Activated T-cell treated with anti-CD3 and anti-CD28 coated beads, Interleukin-2, amount 50 U/mL, for 4 hours (primary cell): Measurements from ENCODE around the gene GLB1L. TPM values are rescaled to one million over a fixed set of nuclear protein-coding genes. Genes with fewer than 3 reads are reported as not detected.
"Not testable (repeated sequence)": the region's sequence is repeated elsewhere in the genome, so short reads cannot be mapped to it uniquely, and the experiment has no call there.

Experiments used
- ATAC-seq, 2 donors: fragments of 200-7000 bp; cut with Tn5 transposase; one replicate each; pipeline ENCODE4 v1.10.0; 2021
- DNase-seq: peaks from one replicate; pipeline ENCODE4 v3.0.0-alpha.2; 2020
- H3K27me3 Mint-ChIP-seq: one replicate; pipeline ENCODE4 v1.8.0; 2021; ENCODE audit warnings: low read depth, mixed read lengths
- H3K36me3 Mint-ChIP-seq: one replicate; pipeline ENCODE4 v1.8.0; 2022; ENCODE audit warnings: mixed read lengths; ENCODE audit not compliant: insufficient read depth
- H3K4me1 Mint-ChIP-seq: one replicate; pipeline ENCODE4 v1.8.0; 2021; ENCODE audit warnings: low read depth, mixed read lengths
- H3K4me3 Mint-ChIP-seq: one replicate; pipeline ENCODE4 v1.8.0; 2021; ENCODE audit warnings: mild to moderate bottlenecking, moderate library complexity, mixed read lengths
- H3K9me3 Mint-ChIP-seq: one replicate; pipeline ENCODE4 v1.8.0; 2021; ENCODE audit warnings: mixed read lengths
- total RNA-seq, 3 donors: library from RNA; stranded (reverse); gene quantifications; one replicate each; pipeline ENCODE4 v1.2.1, GENCODE V29; 2021

The GLB1L gene
- total RNA-seq, 3 donors from 2014 or later: 2.3 to 3.2 (median 3.0) TPM

- H3K4me3 Mint-ChIP-seq: no peak overlapping the region
- DNase-seq (no peak), ATAC-seq (no peak)
- no peaks in the 10 kb centered on the region for H3K27me3 Mint-ChIP-seq
- H3K36me3 Mint-ChIP-seq: no peaks in the 10 kb centered on the region
- peaks cover 9% of the 10 kb centered on the region for H3K4me1 Mint-ChIP-seq
- no peaks in the 10 kb centered on the region for H3K9me3 Mint-ChIP-seq
Measured at GRCh38 chr2:219272995-219273394, 27.8 kb upstream of the GLB1L start.

- Mint-ChIP-seq H3K9me3 (no peaks in the 10 kb centered on the region), H3K27me3 (no peaks in the 10 kb centered on the region), H3K4me1 (peaks cover 3% of the 10 kb centered on the region), H3K36me3 (no peaks in the 10 kb centered on the region), H3K4me3 (no peak overlapping the region)
- no peak for DNase-seq
- ATAC-seq: no peak
Measured at GRCh38 chr2:219272356-219272755, 27.1 kb upstream of the GLB1L start.

GRCh38 chr2:219271021-219271420 lies 25.8 kb upstream of the GLB1L start:
- Mint-ChIP-seq H3K9me3 (no peaks in the 10 kb centered on the region), H3K36me3 (no peaks in the 10 kb centered on the region), H3K4me3 (no peak overlapping the region), H3K27me3 (no peaks in the 10 kb centered on the region), H3K4me1 (no peaks in the 10 kb centered on the region)
- ATAC-seq: no peak
- no peak for DNase-seq

GRCh38 chr2:219270055-219270372 lies 24.8 kb upstream of the GLB1L start:
- H3K36me3 Mint-ChIP-seq: no peaks in the 10 kb centered on the region
- H3K4me3 Mint-ChIP-seq: no peak overlapping the region
- no peaks in the 10 kb centered on the region for H3K9me3 Mint-ChIP-seq
- ATAC-seq (no peak), DNase-seq (no peak)
- H3K27me3 Mint-ChIP-seq: no peaks in the 10 kb centered on the region
- no peaks in the 10 kb centered on the region for H3K4me1 Mint-ChIP-seq

GRCh38 chr2:219269362-219270054 lies 24.3 kb upstream of the GLB1L start:
- no peaks in the 10 kb centered on the region for H3K4me1 Mint-ChIP-seq

GRCh38 chr2:219268294-219268693 lies 23.1 kb upstream of the GLB1L start:
- H3K36me3 Mint-ChIP-seq: no peaks in the 10 kb centered on the region
- no peaks in the 10 kb centered on the region for H3K4me1 Mint-ChIP-seq
- H3K9me3 Mint-ChIP-seq: no peaks in the 10 kb centered on the region
- DNase-seq (no peak), ATAC-seq (no peak)
- no peak overlapping the region for H3K4me3 Mint-ChIP-seq
- H3K27me3 Mint-ChIP-seq: no peaks in the 10 kb centered on the region

More at GRCh38 chr2:219269362-219270054, 24.3 kb upstream of the GLB1L start:
- no peaks in the 10 kb centered on the region for H3K36me3 Mint-ChIP-seq
- DNase-seq (no peak), ATAC-seq (no peak)
- H3K27me3 Mint-ChIP-seq: no peaks in the 10 kb centered on the region
- no peak overlapping the region for H3K4me3 Mint-ChIP-seq
- H3K9me3 Mint-ChIP-seq: no peaks in the 10 kb centered on the region

- DNase-seq (no peak), ATAC-seq (no peak)
- Mint-ChIP-seq H3K4me1 (no peaks in the 10 kb centered on the region), H3K4me3 (no peak overlapping the region), H3K27me3 (no peaks in the 10 kb centered on the region), H3K36me3 (no peaks in the 10 kb centered on the region), H3K9me3 (no peaks in the 10 kb centered on the region)
Measured at GRCh38 chr2:219266886-219267285, 21.6 kb upstream of the GLB1L start.

- Mint-ChIP-seq H3K4me3 (no peak overlapping the region), H3K9me3 (no peaks in the 10 kb centered on the region), H3K4me1 (no peaks in the 10 kb centered on the region), H3K36me3 (no peaks in the 10 kb centered on the region), H3K27me3 (no peaks in the 10 kb centered on the region)
- DNase-seq (no peak), ATAC-seq (no peak)
Measured at GRCh38 chr2:219266232-219266631, 21.0 kb upstream of the GLB1L start.

GRCh38 chr2:219261024-219261855 lies 16.0 kb upstream of the GLB1L start:
- DNase-seq (no peak), ATAC-seq (no peak)
- Mint-ChIP-seq H3K36me3 (no peaks in the 10 kb centered on the region), H3K27me3 (no peaks in the 10 kb centered on the region), H3K4me1 (no peaks in the 10 kb centered on the region), H3K9me3 (no peaks in the 10 kb centered on the region), H3K4me3 (no peak overlapping the region)

- peaks cover 14% of the 10 kb centered on the region for H3K4me1 Mint-ChIP-seq
- not testable (repeated sequence) for DNase-seq, H3K9me3 Mint-ChIP-seq, H3K27me3 Mint-ChIP-seq, ATAC-seq, H3K36me3 Mint-ChIP-seq, H3K4me3 Mint-ChIP-seq
Measured at GRCh38 chr2:219258942-219259341, 13.7 kb upstream of the GLB1L start.

GRCh38 chr2:219254590-219255201 lies 9.5 kb upstream of the GLB1L start:
- Mint-ChIP-seq H3K4me3 (peak overlapping the region; percentile 86), H3K4me1 (peaks cover 43% of the 10 kb centered on the region), H3K27me3 (no peaks in the 10 kb centered on the region), H3K36me3 (peaks cover 20% of the 10 kb centered on the region), H3K9me3 (no peaks in the 10 kb centered on the region)
- DNase-seq (peak; percentile 37), ATAC-seq (peak; percentile 51 to 60)

- peaks cover 50% of the 10 kb centered on the region for H3K4me1 Mint-ChIP-seq
- no peaks in the 10 kb centered on the region for H3K9me3 Mint-ChIP-seq
- DNase-seq (peak; percentile 89), ATAC-seq (peak; percentile 78 to 82)
- H3K36me3 Mint-ChIP-seq: peaks cover 23% of the 10 kb centered on the region
- H3K27me3 Mint-ChIP-seq: no peaks in the 10 kb centered on the region
- H3K4me3 Mint-ChIP-seq: peak within 1 kb of the TSS; percentile 86
Measured at GRCh38 chr2:219253753-219254589, 8.7 kb upstream of the GLB1L start, which contains the start of gene TUBA4A. Gene TUBA4A, minus strand, starts transcription at chr2:219253918. Its CDS starts 60 bp downstream, at chr2:219253858.

- peaks cover 59% of the 10 kb centered on the region for H3K4me1 Mint-ChIP-seq
- H3K9me3 Mint-ChIP-seq: no peaks in the 10 kb centered on the region
- ATAC-seq (peak; percentile 15 to 16), DNase-seq (peak; percentile 36)
- peak within 1 kb of the TSS; percentile 86 for H3K4me3 Mint-ChIP-seq
- H3K27me3 Mint-ChIP-seq: no peaks in the 10 kb centered on the region
- H3K36me3 Mint-ChIP-seq: peaks cover 29% of the 10 kb centered on the region
Measured at GRCh38 chr2:219252900-219253752, 7.9 kb upstream of the GLB1L start, which contains the start of gene TUBA4B. Gene TUBA4B, plus strand, starts transcription at chr2:219253243. Its CDS starts 165 bp downstream, at chr2:219253408.
